Stimulated activated CD4-positive, alpha-beta T cell treated with anti-CD3 and anti-CD28 coated beads, Interleukin-12 subunit alpha, Interleukin-12 subunit beta, amount 100 ng/mL, for 48 hours (primary cell): ENCODE measurements around the gene HMX2.

Experiments used
- DNase-seq, 3 donors: peaks; one replicate each; pipeline ENCODE4 v3.0.0-alpha.2; 2020; ENCODE audit warnings: low read depth in 2 of 3, low spot score in 1 of 3

HMX2 gene

GRCh38 chr10:123139165-123139520 lies 8.8 kb upstream of the HMX2 start:
- no peak for DNase-seq

DNA sequence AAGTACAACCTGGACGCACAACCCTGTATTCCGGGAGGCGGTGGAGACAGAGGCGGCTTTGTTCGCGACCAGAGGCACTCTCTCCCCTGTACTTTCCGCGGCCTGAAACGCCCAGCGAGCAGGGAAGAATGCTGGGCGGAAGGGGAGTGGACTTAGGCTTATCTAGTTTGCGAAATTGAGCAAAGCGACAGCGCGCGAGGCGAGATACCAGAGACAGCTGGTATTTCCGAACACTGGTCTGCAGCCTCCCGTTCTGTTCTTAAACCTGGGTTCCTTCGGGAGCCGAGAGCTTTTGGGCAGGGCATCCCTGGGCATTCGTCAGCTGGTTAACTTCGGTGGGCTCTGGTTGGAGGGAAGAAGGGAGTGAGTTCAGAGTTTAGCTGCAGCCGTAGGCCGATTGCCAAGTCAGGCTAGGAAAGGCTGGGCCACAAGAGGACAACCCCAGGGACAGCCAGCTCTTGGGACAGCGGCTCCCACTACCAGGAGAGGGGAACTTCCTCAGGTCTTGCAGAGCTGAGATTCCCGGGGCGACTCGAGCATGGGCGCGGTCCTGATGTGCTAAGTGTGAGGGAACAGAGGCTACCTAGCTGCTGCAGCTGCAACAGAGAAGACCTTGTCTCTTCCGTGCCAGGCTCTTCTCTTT lies 8.3 kb upstream of the HMX2 start:
- DNase-seq = no peak

DNA sequence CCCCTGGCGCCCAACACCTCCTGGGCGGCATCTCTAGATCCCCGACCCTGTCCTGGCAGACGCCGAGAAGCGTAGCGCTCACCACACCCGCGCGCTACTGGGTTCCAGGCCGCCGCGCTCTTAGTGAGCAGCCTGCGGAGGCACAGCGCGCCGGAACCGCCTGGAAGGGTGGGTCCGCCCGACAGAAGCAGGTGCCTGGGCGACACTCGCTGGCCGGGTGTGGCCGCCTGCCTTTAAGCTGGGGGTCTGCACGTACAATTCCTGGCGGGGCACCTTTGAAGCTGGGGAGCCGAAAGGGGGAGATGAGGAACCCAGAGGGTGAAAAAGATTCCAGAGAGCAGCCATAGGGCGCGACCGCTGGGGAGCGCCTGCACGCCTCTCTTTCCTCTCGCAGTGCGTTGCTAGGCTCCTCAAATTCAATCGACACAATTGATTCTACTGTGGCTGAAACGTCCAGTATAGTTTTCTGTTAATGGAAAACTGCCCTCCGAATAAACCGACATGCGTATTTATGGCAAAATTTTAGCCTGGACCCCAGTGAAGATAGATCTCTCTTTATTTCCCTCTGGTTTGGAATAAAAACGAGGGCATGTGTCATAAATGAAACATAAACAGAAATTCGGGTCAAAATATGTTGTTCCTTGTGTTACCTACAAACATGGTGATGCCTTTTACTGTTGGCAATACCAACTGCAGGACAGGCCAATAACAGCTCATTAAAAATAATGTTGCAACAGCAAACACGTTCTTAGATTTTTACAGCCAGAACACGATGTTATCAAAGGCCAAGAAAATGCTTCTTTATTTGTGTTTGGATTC lies 7.6 kb upstream of the HMX2 start:
- DNase-seq = no peak

DNA sequence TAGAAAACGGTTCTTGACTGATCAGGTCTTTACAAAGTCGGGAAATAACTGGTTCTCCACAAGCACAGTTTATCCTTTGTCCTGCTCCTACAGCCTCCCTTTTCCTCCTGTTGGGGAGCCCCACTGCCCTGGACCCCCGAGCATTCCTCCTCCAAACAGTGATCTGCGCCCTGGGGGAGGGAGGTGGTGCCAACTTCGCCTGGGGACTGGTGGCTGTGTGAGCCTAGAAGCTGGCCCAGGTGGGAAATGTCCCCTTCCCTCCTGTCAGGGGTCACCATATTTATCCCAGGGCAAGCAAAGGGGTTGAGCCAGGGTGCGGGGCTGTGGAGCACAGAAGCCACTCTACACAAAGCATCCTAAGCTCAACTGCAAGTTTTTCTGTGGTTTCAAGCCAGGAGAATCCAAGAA lies 6.9 kb upstream of the HMX2 start:
- no peak for DNase-seq

DNA sequence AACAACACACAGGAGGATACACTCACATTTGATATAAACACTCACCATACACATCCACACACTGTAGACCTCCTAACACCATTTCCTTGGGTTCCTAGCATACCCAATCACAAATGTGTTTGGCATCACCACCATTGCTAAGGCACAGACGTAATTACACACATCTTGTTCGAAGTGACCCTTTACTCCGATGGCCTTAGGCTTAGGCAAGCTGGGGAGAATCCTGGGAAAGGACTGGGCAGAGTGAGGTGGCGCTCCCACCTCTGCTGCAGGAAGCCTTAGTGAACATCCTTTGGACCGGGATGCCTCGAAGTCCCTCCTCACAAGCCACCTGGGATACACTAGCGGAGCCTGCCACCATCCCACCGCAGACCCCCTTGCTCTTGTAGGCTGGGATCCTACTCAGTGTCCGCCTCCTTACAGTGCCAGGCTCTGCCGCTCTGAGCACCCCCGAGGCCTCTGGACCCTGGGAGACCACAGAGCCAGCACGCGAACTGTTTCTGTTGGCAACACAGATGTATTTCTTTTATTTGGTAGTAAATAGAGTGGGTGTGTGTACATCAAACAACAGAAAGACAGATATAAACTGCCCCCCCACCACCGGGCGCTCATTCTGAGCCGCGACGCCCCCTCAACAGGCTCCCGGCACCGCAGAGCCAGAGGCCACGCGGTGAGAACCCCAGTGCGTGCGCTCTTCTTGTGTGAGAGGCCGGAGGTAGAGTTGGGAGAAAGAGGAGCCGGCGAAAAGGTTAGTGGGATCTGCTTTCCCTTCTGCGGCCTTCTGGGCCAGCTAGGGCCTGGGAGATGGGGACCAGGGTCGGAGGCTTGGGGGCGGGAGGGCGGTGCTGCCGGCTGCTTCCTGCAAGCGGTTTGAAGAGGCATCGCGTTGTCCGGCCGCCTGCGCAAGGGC lies 5.9 kb upstream of the HMX2 start:
- no peak for DNase-seq

DNA sequence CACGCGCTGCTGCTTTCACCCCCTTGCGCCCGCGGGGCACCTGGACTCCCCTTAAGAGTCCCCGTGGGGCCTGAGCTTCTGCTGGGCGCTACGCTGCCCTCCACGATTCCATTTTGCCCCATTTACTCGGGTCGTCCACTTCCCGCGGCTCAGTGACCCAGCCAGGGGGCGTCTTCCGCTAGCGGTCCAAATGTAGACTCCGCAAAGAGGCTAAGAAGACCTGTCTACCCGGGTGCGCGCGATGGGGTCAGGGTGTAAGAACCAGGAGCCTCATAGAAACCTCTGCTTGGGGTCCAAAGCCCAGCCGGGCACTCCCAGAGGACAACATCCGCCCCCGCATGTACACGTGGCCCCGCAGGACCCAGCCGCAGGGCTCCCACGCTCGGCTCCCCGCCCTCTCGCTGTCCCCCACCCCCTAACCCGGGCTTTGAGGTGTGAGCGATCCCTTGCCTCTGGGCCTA lies 5.2 kb upstream of the HMX2 start:
- DNase-seq = no peak

DNA sequence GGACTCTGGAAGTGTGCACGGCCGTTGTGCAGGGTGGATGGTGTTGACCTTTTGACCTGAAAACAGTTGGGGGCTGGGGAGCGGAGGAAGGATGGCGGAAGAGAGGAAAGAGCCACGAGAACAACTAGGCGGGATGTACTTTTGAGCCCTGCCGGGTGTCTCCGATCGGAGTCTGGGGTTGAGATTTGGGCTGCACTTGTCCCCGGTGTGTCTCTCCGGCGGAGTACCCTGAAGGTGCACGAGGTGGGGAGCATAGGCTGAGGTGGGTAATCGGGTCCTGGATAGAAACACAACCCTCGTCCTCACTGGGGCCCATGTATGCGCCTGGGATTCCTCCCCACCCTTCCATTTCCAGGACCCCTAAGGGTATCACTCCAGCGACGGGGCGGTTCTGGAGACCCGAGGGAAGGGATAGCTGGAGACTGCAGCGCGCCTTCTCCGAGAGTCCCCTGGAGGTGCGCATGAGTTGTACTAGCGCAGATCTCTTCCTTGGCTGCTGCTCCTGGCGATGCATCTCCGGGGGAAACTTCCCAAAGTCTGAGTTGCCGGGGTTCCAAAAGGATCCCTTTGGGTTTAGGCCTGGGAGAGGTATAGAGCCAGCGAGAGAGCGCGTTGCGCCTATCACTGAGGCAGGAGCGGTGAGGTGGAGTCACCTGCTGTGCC lies 4.6 kb upstream of the HMX2 start:
- no peak for DNase-seq

DNA sequence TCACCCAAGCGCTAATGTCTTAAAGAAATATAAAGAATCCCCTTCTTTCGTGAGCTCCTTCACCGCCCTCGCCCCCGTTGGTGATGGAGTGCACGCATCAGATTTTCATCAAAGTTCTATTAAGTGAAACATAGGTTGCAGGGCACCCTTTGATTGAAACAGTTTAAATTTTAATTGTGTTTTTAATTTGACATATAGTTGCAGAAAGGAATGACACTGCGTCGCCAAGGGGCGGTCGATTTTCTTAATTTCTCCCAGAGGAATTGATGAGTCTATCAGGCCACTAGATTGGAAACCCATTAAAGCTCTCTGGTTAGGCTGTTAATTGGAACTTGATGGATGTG lies 4.1 kb upstream of the HMX2 start:
- no peak for DNase-seq

- DNase-seq = no peak
These were observed 3.0 kb upstream of the HMX2 start for GRCh38 chr10:123144697-123145541.

DNA sequence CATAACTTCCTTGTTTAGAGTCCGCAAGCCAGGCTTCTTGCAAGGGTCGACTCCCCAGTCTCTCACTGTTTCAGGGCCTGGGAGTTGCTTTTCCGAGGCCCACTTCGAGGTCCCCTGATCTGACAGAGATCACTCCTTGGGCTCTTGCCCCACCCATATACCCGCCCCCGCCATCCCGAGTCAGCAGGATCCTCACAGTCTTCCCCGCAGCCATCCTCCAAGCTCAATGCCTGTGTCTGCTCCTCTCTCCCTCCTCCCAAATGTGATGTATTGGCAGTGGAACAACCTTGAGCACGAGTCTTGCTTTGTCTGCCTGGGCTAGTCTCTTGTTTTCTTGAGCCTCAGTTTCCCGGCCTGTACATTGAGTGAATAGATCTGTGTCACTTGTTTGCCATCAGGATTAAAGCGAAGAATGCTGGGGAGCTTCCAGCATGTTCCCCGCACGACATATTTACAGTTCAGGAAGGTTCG lies 2.4 kb upstream of the HMX2 start:
- no peak for DNase-seq

DNA sequence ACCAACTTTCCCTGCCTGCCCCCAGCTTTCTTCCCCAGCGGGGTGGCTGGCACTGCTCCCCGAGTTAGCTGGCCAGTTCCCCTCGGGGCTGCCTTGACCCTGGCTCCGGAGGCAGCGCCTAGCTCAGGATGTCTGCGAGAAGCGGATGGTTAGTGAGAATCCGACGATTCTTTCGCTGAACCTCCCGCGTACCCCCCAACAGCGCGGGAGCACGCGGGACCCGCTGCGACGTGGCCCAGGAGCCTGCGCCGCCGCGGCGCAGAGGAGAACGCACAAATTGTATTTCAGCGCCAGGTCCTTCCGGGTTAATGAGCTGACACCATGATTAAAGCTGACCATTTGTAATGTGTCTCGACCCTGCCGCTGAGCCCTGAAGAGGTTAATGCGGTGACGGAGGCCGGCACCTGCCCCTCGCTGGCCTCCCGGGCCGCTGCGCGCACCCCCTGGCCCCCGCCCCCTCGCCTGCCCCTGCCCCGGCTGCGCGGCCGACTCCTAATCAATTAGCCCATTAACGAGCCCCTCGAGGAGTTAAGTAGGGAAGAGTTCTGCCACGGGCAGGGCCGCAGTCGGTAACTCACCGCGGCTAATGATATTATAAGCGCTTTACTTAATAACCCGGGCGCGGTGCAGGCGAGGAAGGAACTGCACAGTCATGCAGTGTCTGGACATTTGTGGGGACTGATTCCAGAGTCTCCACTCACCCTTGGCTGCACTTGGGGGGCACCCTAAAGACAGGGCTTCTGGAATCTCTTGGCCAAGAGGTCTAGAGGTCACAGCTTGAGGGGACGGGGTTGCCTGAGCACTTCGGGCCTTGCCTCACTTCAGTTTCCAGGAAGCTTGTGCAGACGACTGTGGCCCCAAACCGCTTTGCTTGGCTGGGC lies 1.7 kb upstream of the HMX2 start:
- DNase-seq = no peak

DNA sequence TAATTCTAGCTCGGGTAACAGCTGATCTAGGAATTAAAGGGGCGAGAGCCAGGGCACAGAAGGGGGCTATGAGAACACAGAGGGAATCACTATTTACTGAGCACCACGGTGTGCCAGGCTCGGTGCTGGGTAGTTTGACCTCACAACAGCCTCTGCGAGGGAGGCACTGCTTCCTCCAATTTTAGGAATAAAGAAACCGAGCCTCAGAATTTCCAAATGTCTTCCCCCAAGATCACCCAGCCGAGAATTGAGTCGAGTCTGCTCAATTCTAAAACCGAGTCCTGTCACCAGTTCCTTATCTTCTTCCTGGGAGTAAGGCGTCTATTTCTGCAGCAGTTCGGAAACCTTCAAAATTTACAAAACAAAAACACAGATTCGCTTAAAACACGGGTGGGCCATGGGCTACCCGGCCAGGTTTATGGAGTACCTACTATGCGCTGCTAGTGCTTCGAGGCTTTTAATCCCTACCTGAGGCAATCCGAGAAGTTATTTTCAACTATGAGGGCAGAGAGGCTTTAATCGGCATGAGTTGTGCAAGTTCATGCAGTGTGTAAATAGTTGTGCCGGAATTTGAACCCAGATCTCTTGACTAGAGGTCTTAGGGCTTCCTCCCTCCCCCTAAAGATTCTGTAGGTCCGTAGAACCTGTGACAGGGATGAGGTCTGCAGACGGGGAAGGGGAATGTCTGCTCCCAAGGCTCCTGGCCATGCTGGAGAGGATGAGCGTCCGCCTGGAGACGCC lies 872 bp upstream of the HMX2 start:
- DNase-seq = no peak

DNA sequence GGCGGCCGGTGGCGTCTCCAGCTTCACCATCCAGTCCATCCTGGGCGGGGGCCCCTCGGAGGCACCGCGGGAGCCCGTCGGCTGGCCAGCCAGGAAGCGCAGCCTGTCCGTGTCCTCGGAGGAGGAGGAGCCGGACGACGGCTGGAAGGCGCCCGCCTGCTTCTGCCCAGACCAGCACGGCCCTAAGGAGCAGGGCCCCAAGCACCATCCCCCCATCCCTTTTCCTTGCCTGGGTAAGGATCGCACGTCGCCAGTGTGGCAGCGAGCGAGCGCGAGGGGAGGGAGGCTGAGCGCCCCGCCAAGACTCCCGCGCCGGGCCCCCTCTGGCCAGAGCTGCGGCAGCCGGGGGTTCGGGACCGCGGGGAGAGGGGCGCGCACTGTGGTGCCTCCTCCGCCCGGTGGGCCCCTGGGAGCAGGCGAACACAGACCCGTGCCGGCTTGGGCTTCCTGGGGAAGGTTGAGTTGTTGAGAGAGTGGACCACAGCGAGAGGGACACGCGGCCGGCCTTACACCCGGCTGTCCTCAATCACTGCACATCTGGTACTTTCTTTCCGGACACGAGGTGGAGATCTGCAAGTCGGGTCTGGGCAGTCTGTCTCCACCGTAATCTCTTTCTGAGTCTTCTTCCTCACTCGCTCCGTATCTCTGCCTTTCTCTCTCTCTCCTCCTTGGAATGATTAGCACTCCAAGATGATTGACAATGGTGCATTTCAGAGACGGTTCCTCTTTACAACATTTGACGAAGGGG lies 652 bp downstream of the HMX2 start:
- DNase-seq = no peak

DNA sequence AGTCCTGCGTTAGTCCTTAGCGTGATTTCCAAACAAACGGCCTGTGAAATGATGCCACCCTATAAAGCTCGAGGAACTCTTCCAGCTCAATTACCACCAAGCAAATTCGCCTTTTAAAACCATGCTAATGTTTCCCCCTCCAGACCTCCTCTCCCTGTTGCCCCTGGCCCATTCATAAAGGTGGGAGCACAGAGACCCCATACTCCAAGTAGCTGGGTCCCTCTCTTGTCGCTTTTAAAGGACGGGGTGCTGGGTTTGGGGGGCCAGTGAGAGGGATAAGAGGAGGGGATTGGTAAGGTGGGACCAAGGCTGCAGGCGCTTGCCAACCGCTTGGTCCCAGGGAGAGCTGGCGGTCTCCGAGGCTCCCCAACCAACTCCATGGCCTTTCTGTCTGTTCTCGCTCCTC lies 1.2 kb downstream of the HMX2 start:
- no peak for DNase-seq

- DNase-seq = no peak
These were observed 1.8 kb downstream of the HMX2 start for GRCh38 chr10:123149568-123150270.

GRCh38 chr10:123150271-123150985 lies 2.5 kb downstream of the HMX2 start:
- DNase-seq = no peak
